Type B pancreatic cell (in vitro differentiated cells): ENCODE results near the gene MGAT4C. TPM values are rescaled to one million over a fixed set of nuclear protein-coding genes. Genes with fewer than 3 reads are reported as not detected.

Experiments
- DNase-seq: peaks from one replicate; pipeline ENCODE4 v3.0.0; 2021; ENCODE audit warnings: mixed read lengths; ENCODE audit not compliant: unreplicated experiment; ENCODE audit errors: extremely low spot score
- H3K27ac Mint-ChIP-seq: 2 replicates; pipeline ENCODE4 v1.8.0; 2021; ENCODE audit warnings: mild to moderate bottlenecking, mixed read lengths
- H3K27me3 Mint-ChIP-seq: 2 replicates; pipeline ENCODE4 v1.8.0; 2021; ENCODE audit warnings: mixed read lengths
- H3K36me3 Mint-ChIP-seq: 2 replicates; pipeline ENCODE4 v1.8.0; 2021; ENCODE audit warnings: mixed read lengths
- H3K4me1 Mint-ChIP-seq: one replicate; pipeline ENCODE4 v1.8.0; 2021; ENCODE audit warnings: mixed read lengths; ENCODE audit not compliant: unreplicated experiment
- H3K4me3 Mint-ChIP-seq: 2 replicates; pipeline ENCODE4 v1.8.0; 2021; ENCODE audit warnings: mild to moderate bottlenecking, mixed read lengths
- H3K9me3 Mint-ChIP-seq: 2 replicates; pipeline ENCODE4 v1.8.0; 2021; ENCODE audit warnings: mixed read lengths
- total RNA-seq: library from RNA; stranded (reverse); gene quantifications from 2 replicates; pipeline ENCODE4 v1.2.1, GENCODE V29; 2021; ENCODE audit warnings: low replicate concordance
- TF ChIP-seq, protein P1 (sequence below): fragments of 200-600 bp; sonication (generic); conservative IDR thresholded peaks from 2 replicates; pipeline ENCODE4 v1.5.0; 2021; ENCODE audit warnings: antibody characterized with exemption, mild to moderate bottlenecking

The MGAT4C gene
- total RNA-seq, 1 donor from 2014 or later, result 8.0 TPM

DNA sequence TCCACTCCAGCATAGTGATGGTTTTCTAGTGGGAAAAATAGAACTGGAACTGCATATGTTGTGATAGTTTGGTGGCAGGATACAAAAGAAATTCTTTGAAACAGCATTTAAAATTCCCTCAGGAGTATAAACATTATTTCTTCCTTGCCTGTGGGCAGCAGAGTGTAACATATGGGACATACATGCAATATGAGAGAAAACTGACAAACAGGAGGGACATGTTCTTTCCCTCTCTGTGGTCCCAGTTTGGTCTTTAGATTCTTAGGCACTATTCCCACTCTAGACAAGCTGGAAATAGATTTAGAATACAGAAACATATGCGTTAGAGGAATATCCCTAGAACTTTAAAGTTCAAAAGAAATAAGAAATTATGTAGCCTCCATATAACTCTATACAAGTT is 68.0 kb downstream of the MGAT4C start:
- DNase-seq, result no peak

DNA sequence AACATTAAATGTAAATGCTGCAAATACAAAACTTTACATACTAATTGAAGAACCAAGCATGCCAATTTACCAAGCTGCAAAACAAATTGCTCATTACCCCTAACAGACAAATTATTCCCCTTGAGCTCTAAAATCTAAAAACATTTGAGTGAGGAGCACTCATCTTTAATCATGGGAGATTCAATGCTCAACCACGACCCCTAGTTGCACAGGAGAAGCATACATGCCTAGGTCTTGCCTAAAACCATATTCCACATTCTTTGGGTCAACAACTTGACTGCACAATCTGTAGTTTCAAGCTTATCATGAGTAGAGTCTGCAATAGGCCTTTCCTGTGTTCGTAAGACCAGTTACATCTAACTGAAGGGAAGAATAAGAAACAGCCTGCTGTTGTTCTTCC is 69.7 kb downstream of the MGAT4C start:
- Mint-ChIP-seq H3K27me3 (no peaks in the 10 kb centered on the region), H3K36me3 (no peaks in the 10 kb centered on the region), H3K9me3 (no peaks in the 10 kb centered on the region), H3K4me1 (peaks cover 3% of the 10 kb centered on the region), H3K4me3 (no peak overlapping the region), H3K27ac (no peak overlapping the region)
- TF ChIP-seq, protein P1, sequence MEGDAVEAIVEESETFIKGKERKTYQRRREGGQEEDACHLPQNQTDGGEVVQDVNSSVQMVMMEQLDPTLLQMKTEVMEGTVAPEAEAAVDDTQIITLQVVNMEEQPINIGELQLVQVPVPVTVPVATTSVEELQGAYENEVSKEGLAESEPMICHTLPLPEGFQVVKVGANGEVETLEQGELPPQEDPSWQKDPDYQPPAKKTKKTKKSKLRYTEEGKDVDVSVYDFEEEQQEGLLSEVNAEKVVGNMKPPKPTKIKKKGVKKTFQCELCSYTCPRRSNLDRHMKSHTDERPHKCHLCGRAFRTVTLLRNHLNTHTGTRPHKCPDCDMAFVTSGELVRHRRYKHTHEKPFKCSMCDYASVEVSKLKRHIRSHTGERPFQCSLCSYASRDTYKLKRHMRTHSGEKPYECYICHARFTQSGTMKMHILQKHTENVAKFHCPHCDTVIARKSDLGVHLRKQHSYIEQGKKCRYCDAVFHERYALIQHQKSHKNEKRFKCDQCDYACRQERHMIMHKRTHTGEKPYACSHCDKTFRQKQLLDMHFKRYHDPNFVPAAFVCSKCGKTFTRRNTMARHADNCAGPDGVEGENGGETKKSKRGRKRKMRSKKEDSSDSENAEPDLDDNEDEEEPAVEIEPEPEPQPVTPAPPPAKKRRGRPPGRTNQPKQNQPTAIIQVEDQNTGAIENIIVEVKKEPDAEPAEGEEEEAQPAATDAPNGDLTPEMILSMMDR, result no peak
- DNase-seq, result no peak

More for the DNA sequence above, 68.0 kb downstream of the MGAT4C start:
- Mint-ChIP-seq H3K27me3 (no peaks in the 10 kb centered on the region), H3K4me3 (no peak overlapping the region), H3K36me3 (no peaks in the 10 kb centered on the region), H3K4me1 (peaks cover 3% of the 10 kb centered on the region), H3K27ac (no peak overlapping the region), H3K9me3 (no peaks in the 10 kb centered on the region)
- TF ChIP-seq, protein P1, result no peak

DNA sequence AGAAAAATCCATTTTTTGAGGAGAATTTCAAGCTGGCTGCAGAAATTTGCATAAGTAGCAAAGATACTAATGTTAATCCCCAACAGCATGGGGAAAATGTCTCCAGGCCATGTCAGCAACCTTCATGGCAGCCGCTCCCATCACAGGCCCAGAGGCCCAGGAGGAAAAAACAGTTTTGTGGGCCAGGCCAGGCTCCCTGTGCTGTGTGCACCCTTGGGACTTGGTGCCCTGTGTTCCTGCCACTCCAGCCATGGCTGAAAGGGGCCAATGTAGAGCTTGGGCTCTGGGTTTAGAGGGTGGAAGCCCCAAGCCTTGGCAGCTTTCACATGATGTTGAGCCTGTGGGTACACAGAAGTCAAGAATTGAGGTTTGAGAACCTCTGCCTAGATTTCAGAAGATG is 76.3 kb downstream of the MGAT4C start:
- TF ChIP-seq, protein P1, result no peak
- no peaks in the 10 kb centered on the region for H3K36me3 Mint-ChIP-seq

DNA sequence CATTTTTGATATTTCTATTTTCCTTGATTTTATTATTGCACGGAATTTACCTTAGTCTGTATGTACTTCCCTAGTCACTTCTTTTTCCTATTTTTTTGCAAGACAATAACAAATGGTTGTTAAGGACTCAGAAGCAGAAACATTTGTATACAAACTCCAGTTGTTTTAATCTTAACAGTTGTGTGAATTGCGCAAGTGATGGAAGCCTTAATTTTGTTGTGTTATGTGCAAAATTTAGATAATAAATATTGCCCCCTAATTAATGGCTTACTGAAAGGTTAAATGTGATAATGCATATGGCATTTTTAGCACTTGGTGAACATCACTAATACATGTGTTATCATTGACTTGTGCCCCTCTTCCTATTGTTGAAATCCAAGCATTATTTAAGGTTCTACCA is 82.0 kb downstream of the MGAT4C start:
- TF ChIP-seq, protein P1, result no peak
- no peak overlapping the region for H3K27ac Mint-ChIP-seq
- no peaks in the 10 kb centered on the region for H3K36me3 Mint-ChIP-seq
- no peak for DNase-seq
- H3K9me3 Mint-ChIP-seq, result peaks cover 3% of the 10 kb centered on the region
- H3K4me1 Mint-ChIP-seq, result peaks cover 6% of the 10 kb centered on the region
- H3K27me3 Mint-ChIP-seq, result no peaks in the 10 kb centered on the region
- no peak overlapping the region for H3K4me3 Mint-ChIP-seq

More for the DNA sequence above, 76.3 kb downstream of the MGAT4C start:
- Mint-ChIP-seq H3K27me3 (no peaks in the 10 kb centered on the region), H3K27ac (no peak overlapping the region), H3K4me1 (no peaks in the 10 kb centered on the region), H3K4me3 (no peak overlapping the region), H3K9me3 (peaks cover 3% of the 10 kb centered on the region)
- no peak for DNase-seq

DNA sequence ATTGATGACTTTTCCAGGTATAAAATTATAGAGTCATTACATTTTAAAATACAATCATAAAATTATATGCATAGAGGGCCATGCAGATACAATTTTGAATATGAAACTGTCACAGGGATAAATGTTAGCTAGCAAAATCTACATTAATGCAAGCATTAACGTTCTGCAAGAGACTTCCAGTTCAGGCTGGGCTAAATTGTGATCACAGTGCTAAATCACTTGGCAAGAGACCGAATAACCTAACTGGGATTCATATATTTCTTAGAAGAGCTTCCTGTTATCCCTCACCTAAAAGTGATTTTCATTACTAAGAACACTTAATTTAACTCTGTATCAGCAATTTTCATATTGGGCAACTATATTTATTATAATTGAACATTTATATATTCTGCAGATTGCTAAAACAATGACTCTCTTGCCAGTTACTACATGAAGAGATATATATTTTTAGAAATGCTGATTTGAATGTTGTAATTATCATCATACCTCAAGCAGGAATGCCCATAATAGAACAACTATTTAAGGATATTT is 83.2 kb downstream of the MGAT4C start:
- no peaks in the 10 kb centered on the region for H3K36me3 Mint-ChIP-seq
- H3K27me3 Mint-ChIP-seq, result no peaks in the 10 kb centered on the region
- H3K4me3 Mint-ChIP-seq, result no peak overlapping the region
- H3K27ac Mint-ChIP-seq, result no peak overlapping the region
- H3K9me3 Mint-ChIP-seq, result no peaks in the 10 kb centered on the region
- DNase-seq, result no peak
- TF ChIP-seq, protein P1, result no peak
- peaks cover 6% of the 10 kb centered on the region for H3K4me1 Mint-ChIP-seq

DNA sequence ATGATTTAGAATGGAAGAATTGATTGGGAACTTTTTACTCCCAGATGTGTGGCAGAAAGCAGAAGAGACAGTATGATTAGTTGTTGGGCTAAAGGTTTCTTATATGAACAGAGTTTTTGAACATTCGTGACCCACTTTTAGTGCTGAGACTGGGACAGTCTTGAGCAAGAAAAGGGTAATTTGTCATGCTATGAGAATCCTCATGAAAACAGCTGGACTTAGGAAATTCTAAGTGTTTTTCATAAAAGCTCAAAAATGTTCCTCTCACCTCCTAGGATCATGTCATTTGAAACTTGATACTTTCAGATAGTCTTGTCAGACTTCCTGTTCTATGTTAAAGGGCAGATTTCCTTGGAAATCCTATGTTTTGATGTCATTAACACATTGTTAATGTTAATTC is 86.1 kb downstream of the MGAT4C start:
- Mint-ChIP-seq H3K27me3 (no peaks in the 10 kb centered on the region), H3K4me1 (peaks cover 6% of the 10 kb centered on the region), H3K27ac (no peak overlapping the region), H3K4me3 (no peak overlapping the region), H3K36me3 (no peaks in the 10 kb centered on the region), H3K9me3 (no peaks in the 10 kb centered on the region)
- no peak for DNase-seq
- TF ChIP-seq, protein P1, result no peak
